ENCODE measurements around the gene PSMG4. TPM values are rescaled to one million over a fixed set of nuclear protein-coding genes. Genes with fewer than 3 reads are reported as not detected.

Gene PSMG4
- total and polyA plus RNA-seq, 8 donors, result 4.0 to 92.7 (median 27.4) TPM

DNA sequence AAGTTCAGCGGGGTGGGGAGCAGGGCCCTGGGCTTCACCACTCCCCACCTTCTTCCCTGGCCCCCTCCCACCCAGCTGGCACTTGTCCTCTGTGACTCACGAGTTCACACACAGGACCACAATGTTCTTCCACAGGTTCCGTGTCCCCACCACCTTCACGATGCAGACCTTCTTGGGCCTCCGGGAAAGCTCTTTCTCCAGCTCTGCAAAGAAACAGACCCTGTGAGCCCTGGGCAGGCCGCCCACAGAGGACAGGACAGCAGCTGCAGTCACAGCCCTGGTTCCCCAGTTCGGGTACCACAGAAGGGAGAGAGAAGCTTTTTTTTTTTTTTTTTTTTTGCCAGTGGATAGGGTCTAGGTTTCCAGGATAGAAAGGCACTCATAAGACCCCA is 30.9 kb downstream of the PSMG4 start:
- intact Hi-C loops (cut with DNase I; ENCODE audit: low total_unique reads), result no loop called here
- 80 to 86% (median 81%) methylated on average over 7 of the region's 7 CpGs for WGBS, 5 donors
- TF ChIP-seq POLR2A (IDR thresholded peaks at IDR 0.05), result no peak
- TF ChIP-seq EP300 (IDR thresholded peaks at IDR 0.05), result no peak
- TF ChIP-seq POLR2AphosphoS5 (IDR thresholded peaks at IDR 0.05), result no peak
- TF ChIP-seq, protein P1, sequence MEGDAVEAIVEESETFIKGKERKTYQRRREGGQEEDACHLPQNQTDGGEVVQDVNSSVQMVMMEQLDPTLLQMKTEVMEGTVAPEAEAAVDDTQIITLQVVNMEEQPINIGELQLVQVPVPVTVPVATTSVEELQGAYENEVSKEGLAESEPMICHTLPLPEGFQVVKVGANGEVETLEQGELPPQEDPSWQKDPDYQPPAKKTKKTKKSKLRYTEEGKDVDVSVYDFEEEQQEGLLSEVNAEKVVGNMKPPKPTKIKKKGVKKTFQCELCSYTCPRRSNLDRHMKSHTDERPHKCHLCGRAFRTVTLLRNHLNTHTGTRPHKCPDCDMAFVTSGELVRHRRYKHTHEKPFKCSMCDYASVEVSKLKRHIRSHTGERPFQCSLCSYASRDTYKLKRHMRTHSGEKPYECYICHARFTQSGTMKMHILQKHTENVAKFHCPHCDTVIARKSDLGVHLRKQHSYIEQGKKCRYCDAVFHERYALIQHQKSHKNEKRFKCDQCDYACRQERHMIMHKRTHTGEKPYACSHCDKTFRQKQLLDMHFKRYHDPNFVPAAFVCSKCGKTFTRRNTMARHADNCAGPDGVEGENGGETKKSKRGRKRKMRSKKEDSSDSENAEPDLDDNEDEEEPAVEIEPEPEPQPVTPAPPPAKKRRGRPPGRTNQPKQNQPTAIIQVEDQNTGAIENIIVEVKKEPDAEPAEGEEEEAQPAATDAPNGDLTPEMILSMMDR (IDR thresholded peaks at IDR 0.05), result no peak
- H3K27ac ChIP-seq, result no peak overlapping the region
- no peak overlapping the region for H3K4me3 ChIP-seq
- DNase-seq, result no peak
- peaks cover 0 to 3% (median 0%) of the 10 kb centered on the region in 4 donors for H3K4me1 ChIP-seq
- no peaks in the 10 kb centered on the region for H3K9me3 ChIP-seq
- H3K36me3 ChIP-seq, result peaks cover 0 to 81% (median 31%) of the 10 kb centered on the region in 4 donors
- no peaks in the 10 kb centered on the region for H3K27me3 ChIP-seq

DNA sequence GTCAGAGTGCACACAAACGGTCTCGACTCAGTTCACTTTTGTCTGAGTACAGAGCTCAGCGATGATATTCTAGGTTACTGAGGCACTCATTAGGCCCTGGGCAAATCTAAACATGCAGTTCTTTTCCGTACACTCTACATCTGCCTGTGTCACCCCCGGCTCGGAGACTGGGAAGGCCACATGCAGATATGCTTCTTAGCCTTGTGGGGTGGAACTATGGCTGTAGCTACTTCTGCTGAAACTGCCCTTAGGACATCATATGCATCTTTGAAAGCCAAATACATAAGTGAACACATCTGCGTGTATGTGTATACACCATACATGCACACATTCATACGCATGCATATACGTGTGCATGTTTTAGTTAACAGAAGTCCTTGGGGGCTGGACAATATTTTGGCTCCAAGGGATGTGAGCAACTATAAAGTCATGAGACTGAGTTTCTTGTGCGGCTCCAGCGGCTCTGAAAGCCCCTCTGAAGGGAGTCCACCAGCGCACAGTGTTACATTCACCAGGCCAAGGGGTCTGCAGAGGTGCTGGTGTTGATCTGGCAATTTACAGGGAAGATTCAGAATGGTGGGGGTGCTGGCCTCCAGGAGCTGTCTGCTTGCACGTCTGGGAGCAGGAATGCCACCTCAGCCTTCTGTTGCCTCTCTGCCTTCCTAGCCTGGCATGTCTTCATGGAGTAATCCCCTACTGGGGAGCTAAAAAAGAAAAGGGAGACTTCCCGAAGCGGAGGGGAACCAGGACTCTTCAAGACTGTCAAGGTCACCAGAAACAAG is 31.6 kb downstream of the PSMG4 start:
- TF ChIP-seq EP300 (IDR thresholded peaks at IDR 0.05), result no peak
- TF ChIP-seq POLR2AphosphoS5 (IDR thresholded peaks at IDR 0.05), result no peak
- TF ChIP-seq, protein P1 (IDR thresholded peaks at IDR 0.05), result no peak
- TF ChIP-seq POLR2A (IDR thresholded peaks at IDR 0.05), result no peak
- WGBS, 5 donors, result 81 to 89% (median 85%) methylated on average over 15 of the region's 15 CpGs
- peaks cover 0 to 3% (median 0%) of the 10 kb centered on the region in 4 donors for H3K4me1 ChIP-seq
- H3K27me3 ChIP-seq, result no peaks in the 10 kb centered on the region
- intact Hi-C loops (cut with DNase I; ENCODE audit: low total_unique reads), result no loop called here
- H3K36me3 ChIP-seq, result peaks cover 0 to 81% (median 27%) of the 10 kb centered on the region in 4 donors
- no peaks in the 10 kb centered on the region for H3K9me3 ChIP-seq
- DNase-seq, result no peak
- H3K4me3 ChIP-seq, result no peak overlapping the region
- no peak overlapping the region for H3K27ac ChIP-seq

DNA sequence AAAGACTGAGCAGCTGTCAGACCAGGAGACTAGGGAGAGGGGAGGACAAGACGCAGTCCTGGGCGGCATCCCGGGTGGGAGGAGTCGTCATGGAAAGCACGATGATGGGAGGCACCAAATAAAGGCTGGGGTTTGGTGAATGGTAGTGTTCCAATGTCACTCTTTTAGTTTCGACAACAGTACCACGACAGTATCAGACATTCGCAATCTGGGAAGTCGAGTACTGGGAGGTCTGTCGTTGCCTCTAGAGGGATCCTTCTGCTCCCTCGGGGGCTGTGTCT is 32.1 kb downstream of the PSMG4 start:
- whole genome bisulfite sequencing, 5 donors, result 73 to 87% (median 81%) methylated on average over 11 of the region's 11 CpGs
- no peak for DNase-seq
- intact Hi-C loops (cut with DNase I; ENCODE audit: low total_unique reads), result no loop called here
- H3K27ac ChIP-seq, result no peak overlapping the region
- no peaks in the 10 kb centered on the region for H3K9me3 ChIP-seq
- no peak overlapping the region for H3K4me3 ChIP-seq
- no peak for TF ChIP-seq EP300 (IDR thresholded peaks at IDR 0.05)
- TF ChIP-seq, protein P1 (IDR thresholded peaks at IDR 0.05), result no peak
- no peak for TF ChIP-seq POLR2AphosphoS5 (IDR thresholded peaks at IDR 0.05)
- no peak for TF ChIP-seq POLR2A (IDR thresholded peaks at IDR 0.05)
- no peaks in the 10 kb centered on the region for H3K27me3 ChIP-seq
- peaks cover 0 to 3% (median 0%) of the 10 kb centered on the region in 4 donors for H3K4me1 ChIP-seq
- peaks cover 0 to 78% (median 23%) of the 10 kb centered on the region in 4 donors for H3K36me3 ChIP-seq

DNA sequence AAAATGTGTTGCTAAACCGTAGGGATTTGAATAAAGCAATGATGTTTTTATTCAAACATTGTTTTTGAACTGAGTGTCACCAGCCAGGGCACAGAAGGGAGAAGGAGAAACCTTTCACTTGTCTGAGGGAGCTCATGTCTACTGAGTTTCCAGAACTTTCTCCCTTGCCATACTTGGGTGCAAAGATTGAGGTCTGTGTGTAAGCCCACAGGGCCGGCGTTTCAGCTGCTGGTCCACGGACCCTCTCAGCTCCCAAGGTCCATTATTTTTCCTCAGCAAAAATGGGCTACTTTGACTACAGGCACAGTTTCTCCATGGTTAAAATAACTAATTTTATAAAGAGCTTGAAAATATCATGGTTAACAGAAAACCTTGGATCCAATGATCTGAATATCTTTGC is 32.6 kb downstream of the PSMG4 start:
- TF ChIP-seq EP300 (IDR thresholded peaks at IDR 0.05) (no peak), POLR2A (IDR thresholded peaks at IDR 0.05) (no peak), POLR2AphosphoS5 (IDR thresholded peaks at IDR 0.05) (no peak)
- TF ChIP-seq, protein P1 (IDR thresholded peaks at IDR 0.05), result no peak
- intact Hi-C loops (cut with DNase I; ENCODE audit: low total_unique reads), result no loop called here
- DNase-seq, result no peak
- H3K4me1 ChIP-seq, result peaks cover 0 to 3% (median 0%) of the 10 kb centered on the region in 4 donors
- no peak overlapping the region for H3K27ac ChIP-seq
- WGBS, 5 donors, result 87 to 98% (median 90%) methylated on average over 4 of the region's 4 CpGs
- peaks cover 0 to 74% (median 22%) of the 10 kb centered on the region in 4 donors for H3K36me3 ChIP-seq
- no peaks in the 10 kb centered on the region for H3K9me3 ChIP-seq
- H3K27me3 ChIP-seq, result peaks cover 0 to under 1% (median 0%) of the 10 kb centered on the region in 3 donors
- no peak overlapping the region for H3K4me3 ChIP-seq

Data from stomach (tissue), 9 donors.